Mucosa of rectum (tissue), 2 donors: ENCODE measurements around the gene SYNGAP1.
"Not testable (repeated sequence)": the region's sequence is repeated elsewhere in the genome, so short reads cannot be mapped to it uniquely, and the experiment has no call there.

ENCODE experiments used
- H3K27ac ChIP-seq, 2 donors: one replicate each; pipeline ENCODE4 v1.7.0; 2013; ENCODE audit warnings: inconsistent platforms in 2 of 2, low read depth in 2 of 2, low read length in 2 of 2
- H3K27me3 ChIP-seq, 2 donors: one replicate each; pipeline ENCODE4 v1.7.0; 2013; ENCODE audit warnings: low read length in 2 of 2; ENCODE audit not compliant: control insufficient read depth in 2 of 2, insufficient read depth in 2 of 2
- H3K36me3 ChIP-seq, 2 donors: one replicate each; pipeline ENCODE4 v1.7.0; 2013; ENCODE audit warnings: low read length in 2 of 2; ENCODE audit not compliant: control insufficient read depth in 2 of 2, insufficient read depth in 2 of 2
- H3K4me1 ChIP-seq, 2 donors: one replicate each; pipeline ENCODE4 v1.7.0; 2013; ENCODE audit warnings: low read length in 2 of 2, mild to moderate bottlenecking in 1 of 2; ENCODE audit not compliant: control insufficient read depth in 2 of 2, insufficient read depth in 2 of 2
- H3K4me3 ChIP-seq, 2 donors: one replicate each; pipeline ENCODE4 v1.7.0; 2013; ENCODE audit warnings: low read length in 2 of 2
- H3K9ac ChIP-seq, 2 donors: one replicate each; pipeline ENCODE4 v1.7.0; 2013; ENCODE audit warnings: low read length in 2 of 2, low read depth in 1 of 2, mild to moderate bottlenecking in 1 of 2
- H3K9me3 ChIP-seq, 2 donors: one replicate each; pipeline ENCODE4 v1.7.0; 2013; ENCODE audit warnings: low read length in 2 of 2; ENCODE audit not compliant: control insufficient read depth in 2 of 2
- donor health status: healthy.
- donor health status: Normal muscosa, but diverticular disease.

SYNGAP1 gene

GRCh38 chr6:33419580-33420490, at the start of gene SYNGAP1:
SYNGAP1 (plus strand) TSS chr6:33420065; CDS start chr6:33420265, 200 bp downstream.
- peak within 1 kb of the TSS; percentile 12 to 41 for H3K27ac ChIP-seq
- peak within 1 kb of the TSS; percentile 0 to 42 for H3K9ac ChIP-seq
- peak within 1 kb of the TSS in 1 of 2 donors; percentile 87 for H3K4me3 ChIP-seq
- peaks cover 12 to 15% of the 10 kb centered on the region in 2 donors for H3K36me3 ChIP-seq
- no peaks in the 10 kb centered on the region for H3K9me3 ChIP-seq
- peaks cover 29 to 36% of the 10 kb centered on the region in 2 donors for H3K4me1 ChIP-seq
- H3K27me3 ChIP-seq: no peaks in the 10 kb centered on the region

- not testable (repeated sequence) for H3K4me3 ChIP-seq, H3K4me1 ChIP-seq, H3K9ac ChIP-seq, H3K36me3 ChIP-seq, H3K27me3 ChIP-seq, H3K27ac ChIP-seq, H3K9me3 ChIP-seq
These were observed 48.0 kb upstream of the SYNGAP1 start for GRCh38 chr6:33371901-33372300.

- no peaks in the 10 kb centered on the region for H3K27me3 ChIP-seq
- H3K9ac ChIP-seq: no peak overlapping the region
- no peak overlapping the region for H3K4me3 ChIP-seq
- H3K4me1 ChIP-seq: peaks cover 0 to 5% of the 10 kb centered on the region in 2 donors
- H3K27ac ChIP-seq: no peak overlapping the region
- H3K9me3 ChIP-seq: no peaks in the 10 kb centered on the region
- H3K36me3 ChIP-seq: no peaks in the 10 kb centered on the region
These were observed 47.2 kb upstream of the SYNGAP1 start for GRCh38 chr6:33372526-33373123.

GRCh38 chr6:33373960-33374910, 45.6 kb upstream of the SYNGAP1 start:
- Histone ChIP-seq H3K27ac (no peak overlapping the region), H3K9ac (no peak overlapping the region), H3K36me3 (no peaks in the 10 kb centered on the region), H3K27me3 (no peaks in the 10 kb centered on the region), H3K4me1 (peaks cover 0 to 5% of the 10 kb centered on the region in 2 donors), H3K9me3 (no peaks in the 10 kb centered on the region), H3K4me3 (no peak overlapping the region)

GRCh38 chr6:33375143-33375671, 44.7 kb upstream of the SYNGAP1 start:
- Histone ChIP-seq H3K27ac (peak overlapping the region; percentile 42 to 52), H3K4me3 (no peak overlapping the region), H3K4me1 (peaks cover 0 to 5% of the 10 kb centered on the region in 2 donors), H3K36me3 (no peaks in the 10 kb centered on the region), H3K27me3 (no peaks in the 10 kb centered on the region), H3K9me3 (no peaks in the 10 kb centered on the region), H3K9ac (no peak overlapping the region)

- H3K9me3 ChIP-seq: no peaks in the 10 kb centered on the region
- no peak overlapping the region for H3K4me3 ChIP-seq
- peaks cover 0 to 5% of the 10 kb centered on the region in 2 donors for H3K4me1 ChIP-seq
- no peak overlapping the region for H3K9ac ChIP-seq
- H3K36me3 ChIP-seq: no peaks in the 10 kb centered on the region
- no peak overlapping the region for H3K27ac ChIP-seq
- H3K27me3 ChIP-seq: no peaks in the 10 kb centered on the region
These were observed 42.7 kb upstream of the SYNGAP1 start for GRCh38 chr6:33377171-33377570.

GRCh38 chr6:33379184-33379583, 40.7 kb upstream of the SYNGAP1 start:
- not testable (repeated sequence) for H3K9me3 ChIP-seq, H3K4me3 ChIP-seq, H3K27me3 ChIP-seq, H3K9ac ChIP-seq, H3K36me3 ChIP-seq, H3K27ac ChIP-seq, H3K4me1 ChIP-seq

- Histone ChIP-seq H3K27me3 (no peaks in the 10 kb centered on the region), H3K36me3 (no peaks in the 10 kb centered on the region), H3K27ac (no peak overlapping the region), H3K9me3 (no peaks in the 10 kb centered on the region), H3K4me3 (no peak overlapping the region), H3K4me1 (peaks cover 0 to 4% of the 10 kb centered on the region in 2 donors), H3K9ac (no peak overlapping the region)
These were observed 39.4 kb upstream of the SYNGAP1 start for GRCh38 chr6:33380272-33380981.

GRCh38 chr6:33383427-33384185, 36.3 kb upstream of the SYNGAP1 start:
- Histone ChIP-seq H3K27ac (no peak overlapping the region), H3K9ac (no peak overlapping the region)

More at GRCh38 chr6:33383427-33384185, 36.3 kb upstream of the SYNGAP1 start:
- no peaks in the 10 kb centered on the region for H3K27me3 ChIP-seq
- H3K9me3 ChIP-seq: no peaks in the 10 kb centered on the region
- no peaks in the 10 kb centered on the region for H3K4me1 ChIP-seq
- no peak overlapping the region for H3K4me3 ChIP-seq
- no peaks in the 10 kb centered on the region for H3K36me3 ChIP-seq
